ENCODE data around the gene ZFHX2.

The ZFHX2 gene

GRCh38 chr14:23564876-23565275 is 13.3 kb upstream of the ZFHX2 start:
- no peak for TF ChIP-seq TCF12 (IDR thresholded peaks at IDR 0.05; ENCODE audit: low read depth)
- no peak for TF ChIP-seq ZBTB7A (IDR thresholded peaks at IDR 0.05; ENCODE audit: low read depth)
- no peak for TF ChIP-seq CEBPB (IDR thresholded peaks at IDR 0.05)

GRCh38 chr14:23564181-23564812 is 12.7 kb upstream of the ZFHX2 start:
- TF ChIP-seq FOXM1 (IDR thresholded peaks at IDR 0.05; ENCODE audit: borderline replicate concordance, low read depth), result no peak
- no peak for TF ChIP-seq MAX (IDR thresholded peaks at IDR 0.05)
- TF ChIP-seq TAF1 (IDR thresholded peaks at IDR 0.05; ENCODE audit: low read depth), result no peak
- TF ChIP-seq TEAD4 (IDR thresholded peaks at IDR 0.05), result no peak
- no peak for TF ChIP-seq TCF12 (IDR thresholded peaks at IDR 0.05; ENCODE audit: low read depth)
- TF ChIP-seq EGR1 (IDR thresholded peaks at IDR 0.05), result no peak
- no peak for TF ChIP-seq ZBTB7A (IDR thresholded peaks at IDR 0.05; ENCODE audit: low read depth)
- TF ChIP-seq CEBPB (IDR thresholded peaks at IDR 0.05), result no peak
- no peak for TF ChIP-seq NFIC (IDR thresholded peaks at IDR 0.05)
- no peak for TF ChIP-seq RAD21 (IDR thresholded peaks at IDR 0.05; ENCODE audit: low read depth)
- no peak for TF ChIP-seq CREB1 (IDR thresholded peaks at IDR 0.05; ENCODE audit: low read depth)
- no peak for TF ChIP-seq YY1 (IDR thresholded peaks at IDR 0.05; ENCODE audit: low read depth)
- no peak for TF ChIP-seq USF1 (IDR thresholded peaks at IDR 0.05)
- TF ChIP-seq EP300 (IDR thresholded peaks at IDR 0.05; ENCODE audit: borderline replicate concordance), result no peak
- TF ChIP-seq REST (IDR thresholded peaks at IDR 0.05; ENCODE audit: low read depth), result no peak

GRCh38 chr14:23563473-23564180 is 12.1 kb upstream of the ZFHX2 start:
- no peak for TF ChIP-seq TCF12 (IDR thresholded peaks at IDR 0.05; ENCODE audit: low read depth)
- TF ChIP-seq REST (IDR thresholded peaks at IDR 0.05; ENCODE audit: low read depth), result no peak
- no peak for TF ChIP-seq ZBTB7A (IDR thresholded peaks at IDR 0.05; ENCODE audit: low read depth)
- TF ChIP-seq TAF1 (IDR thresholded peaks at IDR 0.05; ENCODE audit: low read depth), result no peak
- no peak for TF ChIP-seq NFIC (IDR thresholded peaks at IDR 0.05)
- no peak for TF ChIP-seq RAD21 (IDR thresholded peaks at IDR 0.05; ENCODE audit: low read depth)
- TF ChIP-seq USF1 (IDR thresholded peaks at IDR 0.05), result no peak
- TF ChIP-seq YY1 (IDR thresholded peaks at IDR 0.05; ENCODE audit: low read depth), result no peak
- no peak for TF ChIP-seq FOXM1 (IDR thresholded peaks at IDR 0.05; ENCODE audit: borderline replicate concordance, low read depth)
- no peak for TF ChIP-seq TEAD4 (IDR thresholded peaks at IDR 0.05)
- TF ChIP-seq CEBPB (IDR thresholded peaks at IDR 0.05), result no peak
- no peak for TF ChIP-seq CREB1 (IDR thresholded peaks at IDR 0.05; ENCODE audit: low read depth)
- TF ChIP-seq MAX (IDR thresholded peaks at IDR 0.05), result no peak
- TF ChIP-seq EGR1 (IDR thresholded peaks at IDR 0.05), result no peak
- no peak for TF ChIP-seq EP300 (IDR thresholded peaks at IDR 0.05; ENCODE audit: borderline replicate concordance)

GRCh38 chr14:23562822-23563472 is 11.4 kb upstream of the ZFHX2 start:
- TF ChIP-seq FOXM1 (IDR thresholded peaks at IDR 0.05; ENCODE audit: borderline replicate concordance, low read depth) (no peak), REST (IDR thresholded peaks at IDR 0.05; ENCODE audit: low read depth) (no peak), RAD21 (IDR thresholded peaks at IDR 0.05; ENCODE audit: low read depth) (peak; percentile 61)
